ENCODE data around the gene AMT. TPM values are rescaled to one million over a fixed set of nuclear protein-coding genes. Genes with fewer than 3 reads are reported as not detected.

The AMT gene
- polyA plus RNA-seq, 1 donor (not counting 4 experiments of a cell fraction or from before 2014, with no cell fraction given): 7.1 TPM

DNA sequence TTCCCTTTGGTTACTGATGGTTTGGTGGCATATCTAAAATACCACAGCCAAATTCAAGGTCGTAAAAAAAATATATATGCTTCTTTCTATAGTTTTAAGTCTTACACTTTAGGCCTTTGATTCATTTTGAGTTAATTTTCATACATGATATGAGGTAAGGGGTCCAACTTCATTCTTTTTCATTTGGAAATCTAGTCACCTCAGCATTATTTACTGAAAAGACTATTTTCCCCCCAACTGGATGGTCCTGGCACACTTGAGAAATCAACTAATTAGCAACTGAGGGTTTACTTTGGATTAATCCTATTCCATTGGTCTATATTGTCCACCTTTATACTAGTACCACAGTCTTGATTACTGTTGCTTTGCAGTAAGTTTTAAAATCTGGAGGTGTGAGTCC is 36.7 kb downstream of the AMT start:
- Histone ChIP-seq H3K9ac (ENCODE audit: control insufficient read depth, extremely low read depth, insufficient read depth, low read length) (no peak overlapping the region), H3K9me1 (ENCODE audit: control insufficient read depth, extremely low read depth, insufficient read depth, low read length) (no peaks in the 10 kb centered on the region), H3K27me3 (ENCODE audit: control insufficient read depth, extremely low read depth, insufficient read depth, low read length) (no peaks in the 10 kb centered on the region), H3K4me3 (ENCODE audit: control insufficient read depth in 2 of 3, extremely low read depth in 1 of 3, insufficient read depth in 2 of 3, low read depth in 1 of 3, low read length in 3 of 3) (no peak overlapping the region), H3K36me3 (ENCODE audit: control insufficient read depth in 2 of 2, extremely low read depth in 1 of 2, insufficient read depth in 2 of 2, low read length in 2 of 2) (peaks cover 0 to 5% of the 10 kb centered on the region in 2 experiments), H3K4me2 (ENCODE audit: control insufficient read depth, extremely low read depth, insufficient read depth, low read depth, low read length) (no peak overlapping the region), H3K9me3 (ENCODE audit: control insufficient read depth, low read depth, low read length) (no peaks in the 10 kb centered on the region), H3K27ac (ENCODE audit: control insufficient read depth, insufficient read depth, low read length) (no peak overlapping the region), H2AFZ (ENCODE audit: control insufficient read depth, low read length) (no peak overlapping the region), H4K20me1 (ENCODE audit: control insufficient read depth, extremely low read depth, insufficient read depth, low read length) (peaks cover 26% of the 10 kb centered on the region), H3K4me1 (ENCODE audit: control insufficient read depth, extremely low read depth, insufficient read depth, low read length) (peaks cover 4% of the 10 kb centered on the region), H3K79me2 (ENCODE audit: control insufficient read depth, insufficient read depth, low read length) (peaks cover 98% of the 10 kb centered on the region)
- DNase-seq (ENCODE audit: low read depth, low spot score): no peak
- FAIRE-seq: no peak
- dilution Hi-C loops (cut with MboI; ENCODE audit: extremely low pct_ligation_motif_present, low sequenced_read_pairs): no loop called here
- TF ChIP-seq CTCF (optimal IDR thresholded peaks at IDR 0.05 in 1 of 3, IDR thresholded peaks at IDR 0.05 in 1 of 3, conservative IDR thresholded peaks at IDR 0.05 in 1 of 3; ENCODE audit: extremely low read depth in 1 of 3, insufficient read depth in 2 of 3, low read length in 3 of 3) (no peak), EZH2 (IDR thresholded peaks at IDR 0.05; ENCODE audit: low read length) (no peak)

DNA sequence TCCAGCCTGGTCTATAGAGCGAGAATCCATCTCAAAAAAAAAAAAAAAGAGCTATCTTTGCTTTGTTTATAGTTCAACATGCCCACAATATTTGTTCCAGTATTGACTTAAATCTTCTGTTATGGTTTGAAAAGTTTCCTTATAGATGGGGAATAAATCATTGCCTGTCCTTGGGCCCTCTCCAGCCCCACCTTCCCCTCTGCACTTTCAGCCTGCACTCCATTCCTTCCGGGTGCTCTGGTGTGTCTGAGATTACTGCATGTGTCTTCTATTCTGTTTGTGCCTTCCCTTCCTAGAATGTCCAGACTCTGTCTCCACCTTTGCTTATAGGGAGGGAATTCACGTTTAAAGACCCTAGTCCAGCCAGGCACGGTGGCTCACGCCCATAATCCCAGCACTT is 38.9 kb downstream of the AMT start:
- FAIRE-seq (no peak), DNase-seq (ENCODE audit: low read depth, low spot score) (no peak)
- H3K27me3 ChIP-seq (ENCODE audit: control insufficient read depth, extremely low read depth, insufficient read depth, low read length): no peaks in the 10 kb centered on the region
- no peak overlapping the region for H3K4me2 ChIP-seq (ENCODE audit: control insufficient read depth, extremely low read depth, insufficient read depth, low read depth, low read length)
- H3K27ac ChIP-seq (ENCODE audit: control insufficient read depth, insufficient read depth, low read length): no peak overlapping the region
- H3K4me1 ChIP-seq (ENCODE audit: control insufficient read depth, extremely low read depth, insufficient read depth, low read length): peaks cover 16% of the 10 kb centered on the region
- H3K9ac ChIP-seq (ENCODE audit: control insufficient read depth, extremely low read depth, insufficient read depth, low read length): no peak overlapping the region
- H3K4me3 ChIP-seq (ENCODE audit: control insufficient read depth in 2 of 3, extremely low read depth in 1 of 3, insufficient read depth in 2 of 3, low read depth in 1 of 3, low read length in 3 of 3): no peak overlapping the region
- no peaks in the 10 kb centered on the region for H3K9me3 ChIP-seq (ENCODE audit: control insufficient read depth, low read depth, low read length)
- dilution Hi-C loops (cut with MboI; ENCODE audit: extremely low pct_ligation_motif_present, low sequenced_read_pairs): no loop called here
- H3K79me2 ChIP-seq (ENCODE audit: control insufficient read depth, insufficient read depth, low read length): peaks cover 96% of the 10 kb centered on the region
- TF ChIP-seq EZH2 (IDR thresholded peaks at IDR 0.05; ENCODE audit: low read length): no peak
- TF ChIP-seq CTCF (optimal IDR thresholded peaks at IDR 0.05 in 1 of 3, IDR thresholded peaks at IDR 0.05 in 1 of 3, conservative IDR thresholded peaks at IDR 0.05 in 1 of 3; ENCODE audit: extremely low read depth in 1 of 3, insufficient read depth in 2 of 3, low read length in 3 of 3): no peak
- no peak overlapping the region for H2AFZ ChIP-seq (ENCODE audit: control insufficient read depth, low read length)
- H3K36me3 ChIP-seq (ENCODE audit: control insufficient read depth in 2 of 2, extremely low read depth in 1 of 2, insufficient read depth in 2 of 2, low read length in 2 of 2): peaks cover 2 to 3% of the 10 kb centered on the region in 2 experiments
- no peaks in the 10 kb centered on the region for H3K9me1 ChIP-seq (ENCODE audit: control insufficient read depth, extremely low read depth, insufficient read depth, low read length)
- peaks cover 19% of the 10 kb centered on the region for H4K20me1 ChIP-seq (ENCODE audit: control insufficient read depth, extremely low read depth, insufficient read depth, low read length)

All from keratinocyte (primary cell).